Fibroblast of skin of right quadriceps (primary cell): ENCODE measurements around the gene SLC9A8.
A peak's percentile ranks its signal among the peaks of the same experiment; 100 is the strongest.
"Not testable (repeated sequence)": the region's sequence is repeated elsewhere in the genome, so short reads cannot be mapped to it uniquely, and the experiment has no call there.

Experiments used
- DNase-seq: peaks from one replicate; pipeline ENCODE4 v3.0.0-alpha.2; 2013

SLC9A8 gene

DNA sequence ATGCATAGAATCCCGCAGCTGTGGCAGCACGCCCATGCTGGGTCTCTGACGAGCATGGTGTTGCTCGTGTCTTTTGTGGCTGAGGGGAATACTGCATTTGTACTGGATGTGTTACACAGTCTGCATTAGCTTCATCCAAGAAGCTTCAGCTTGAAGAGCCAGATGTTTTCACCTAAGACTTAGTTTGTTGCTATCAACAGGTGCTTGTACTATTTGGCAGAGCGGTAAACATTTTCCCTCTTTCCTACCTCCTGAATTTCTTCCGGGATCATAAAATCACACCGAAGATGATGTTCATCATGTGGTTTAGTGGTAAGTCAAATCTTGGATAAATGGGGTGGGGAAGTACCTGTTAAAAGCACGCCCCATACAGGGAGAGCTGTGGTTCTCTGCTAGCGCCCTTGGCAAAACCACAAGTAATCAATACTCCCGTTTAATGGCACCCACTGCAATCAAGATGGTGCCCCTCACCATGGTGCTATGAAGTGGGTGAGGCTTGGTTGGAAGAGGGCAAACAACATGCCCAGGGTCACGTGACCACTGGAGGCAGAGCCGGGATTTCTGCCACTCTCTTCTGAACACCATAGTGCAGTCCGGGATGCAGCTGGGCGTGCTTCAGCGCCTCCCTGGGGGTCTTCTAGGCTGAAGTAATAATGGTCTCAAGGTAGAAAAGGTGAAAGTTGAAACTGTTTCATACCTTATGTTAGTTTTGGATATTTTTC lies 68.3 kb downstream of the SLC9A8 start:
- no peak for DNase-seq

DNA sequence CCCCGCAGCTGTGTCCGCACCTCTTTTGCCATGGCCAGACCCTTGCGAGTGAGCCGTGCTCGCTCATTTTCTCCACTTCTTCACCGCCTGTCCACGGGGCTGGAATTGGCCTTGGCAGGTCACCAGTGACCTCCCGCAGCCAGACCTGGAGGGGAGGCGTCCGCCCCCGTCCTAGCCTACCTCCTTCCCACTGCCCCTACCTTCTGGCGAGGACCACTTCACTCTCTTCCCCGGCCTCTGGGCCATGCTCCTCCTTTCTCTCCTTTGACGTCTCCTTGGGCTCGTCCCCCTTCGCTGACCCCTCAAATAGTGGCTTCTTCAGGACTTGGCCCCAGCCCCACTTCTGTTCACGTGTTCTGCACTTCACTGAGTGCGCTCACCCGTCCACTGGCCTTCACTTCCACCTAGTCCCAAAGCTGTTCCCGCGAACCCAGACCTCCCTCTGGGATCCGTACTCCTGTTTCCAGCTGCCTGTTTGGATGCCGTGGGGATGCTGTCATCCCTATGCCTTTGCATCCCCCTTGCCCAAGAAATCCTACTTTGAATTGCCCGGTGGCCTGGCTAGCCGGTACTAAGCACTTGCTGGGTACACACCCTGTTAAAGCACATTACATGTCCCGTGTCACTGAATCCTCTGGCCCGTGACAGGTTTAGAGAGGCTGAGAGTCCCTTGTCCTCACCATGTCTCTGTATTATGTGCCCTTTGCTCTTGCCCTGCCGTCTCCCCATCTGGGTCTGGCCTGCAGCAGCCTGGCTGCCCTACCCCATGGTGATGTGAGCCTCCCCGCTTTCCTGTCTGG lies 69.7 kb downstream of the SLC9A8 start:
- DNase-seq, result no peak

DNA sequence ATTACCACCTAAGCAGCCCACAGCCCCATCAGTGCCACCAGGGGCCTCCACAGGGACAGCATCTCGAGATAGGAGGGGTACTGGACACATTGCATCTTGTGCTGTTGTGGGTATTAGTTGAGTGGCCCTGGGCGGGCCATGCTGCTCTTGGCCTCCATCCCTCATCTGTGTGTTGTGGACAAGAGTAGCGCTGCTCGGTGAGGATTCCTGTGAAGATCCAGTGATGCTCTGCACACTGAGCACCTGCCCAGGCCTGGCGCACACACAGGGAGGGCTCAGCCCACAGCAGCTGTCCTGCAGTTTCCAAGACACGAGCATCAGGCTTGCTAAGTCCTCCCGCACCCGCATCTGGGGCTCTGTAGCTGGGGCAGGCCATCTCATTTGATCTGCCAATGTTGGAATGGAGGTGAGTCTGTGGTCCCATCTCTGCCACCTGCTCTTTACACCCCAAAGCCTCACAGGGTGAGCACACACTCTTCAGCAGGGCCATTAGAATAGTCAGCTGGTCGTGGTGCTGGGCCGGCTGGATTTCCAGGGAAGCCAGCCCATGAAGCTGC lies 70.7 kb downstream of the SLC9A8 start:
- no peak for DNase-seq

DNA sequence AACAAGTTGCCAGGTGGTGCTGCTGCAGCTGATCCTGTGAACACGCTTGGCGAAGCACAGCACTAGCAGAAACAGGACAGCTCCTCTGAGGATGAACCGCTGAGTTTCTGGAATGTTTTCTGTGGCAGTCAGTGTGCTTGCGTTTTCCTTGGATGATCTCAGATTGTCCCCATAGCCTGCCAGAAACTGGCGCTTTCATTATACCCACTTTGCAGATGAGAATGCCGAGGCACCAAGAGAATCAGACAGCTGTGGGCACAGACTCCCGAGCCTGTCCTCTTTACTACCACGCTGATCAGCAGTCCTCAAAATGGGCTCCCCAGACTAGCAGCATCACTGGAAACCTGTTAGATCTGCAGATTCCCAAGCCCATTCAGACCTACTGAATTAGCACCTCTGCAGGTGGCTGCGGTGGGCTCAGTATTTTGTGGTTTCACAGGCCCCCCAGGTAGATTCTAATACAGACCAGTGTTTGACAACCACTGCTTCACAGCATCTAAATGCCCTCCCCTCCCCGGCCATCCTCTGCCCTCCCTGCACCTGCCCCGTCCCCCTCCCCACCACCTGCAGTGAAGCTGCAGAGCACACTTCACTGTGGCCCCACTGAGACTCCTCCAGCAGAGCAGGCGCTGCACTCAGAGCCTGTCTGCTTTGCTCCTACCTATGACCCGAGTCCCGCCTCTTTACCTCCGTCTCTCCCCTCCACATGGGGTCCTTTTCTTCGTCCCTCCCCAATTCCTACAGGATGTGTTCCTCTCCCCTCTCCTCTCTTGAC lies 73.1 kb downstream of the SLC9A8 start:
- DNase-seq, result no peak

DNA sequence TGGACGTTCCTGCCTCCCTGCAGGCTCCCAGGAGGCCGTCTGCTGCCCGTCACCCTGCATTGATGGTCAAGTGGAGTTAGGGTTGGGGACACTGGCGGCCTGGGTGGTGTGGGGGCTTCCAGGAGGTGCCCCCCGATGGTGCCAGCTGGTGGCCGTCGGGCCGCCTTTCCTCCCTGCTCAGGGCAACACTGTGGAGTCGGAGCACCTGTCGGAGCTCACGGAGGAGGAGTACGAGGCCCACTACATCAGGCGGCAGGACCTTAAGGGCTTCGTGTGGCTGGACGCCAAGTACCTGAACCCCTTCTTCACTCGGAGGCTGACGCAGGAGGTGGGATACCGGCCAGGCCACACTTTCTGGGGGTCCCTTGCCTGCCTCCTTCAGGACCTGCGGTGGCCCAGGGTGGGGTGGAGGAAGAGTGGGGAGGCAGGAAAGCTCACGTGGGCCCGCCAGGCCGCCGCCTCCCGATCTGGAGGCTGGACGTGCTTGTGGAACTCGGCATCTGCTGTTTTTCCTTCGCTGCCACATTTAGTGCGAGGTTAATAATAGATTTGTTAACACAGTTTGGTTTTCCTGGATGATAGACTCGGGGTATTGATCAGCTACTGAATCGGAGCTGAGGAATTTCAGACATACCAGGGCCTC lies 74.1 kb downstream of the SLC9A8 start:
- DNase-seq, result no peak

DNA sequence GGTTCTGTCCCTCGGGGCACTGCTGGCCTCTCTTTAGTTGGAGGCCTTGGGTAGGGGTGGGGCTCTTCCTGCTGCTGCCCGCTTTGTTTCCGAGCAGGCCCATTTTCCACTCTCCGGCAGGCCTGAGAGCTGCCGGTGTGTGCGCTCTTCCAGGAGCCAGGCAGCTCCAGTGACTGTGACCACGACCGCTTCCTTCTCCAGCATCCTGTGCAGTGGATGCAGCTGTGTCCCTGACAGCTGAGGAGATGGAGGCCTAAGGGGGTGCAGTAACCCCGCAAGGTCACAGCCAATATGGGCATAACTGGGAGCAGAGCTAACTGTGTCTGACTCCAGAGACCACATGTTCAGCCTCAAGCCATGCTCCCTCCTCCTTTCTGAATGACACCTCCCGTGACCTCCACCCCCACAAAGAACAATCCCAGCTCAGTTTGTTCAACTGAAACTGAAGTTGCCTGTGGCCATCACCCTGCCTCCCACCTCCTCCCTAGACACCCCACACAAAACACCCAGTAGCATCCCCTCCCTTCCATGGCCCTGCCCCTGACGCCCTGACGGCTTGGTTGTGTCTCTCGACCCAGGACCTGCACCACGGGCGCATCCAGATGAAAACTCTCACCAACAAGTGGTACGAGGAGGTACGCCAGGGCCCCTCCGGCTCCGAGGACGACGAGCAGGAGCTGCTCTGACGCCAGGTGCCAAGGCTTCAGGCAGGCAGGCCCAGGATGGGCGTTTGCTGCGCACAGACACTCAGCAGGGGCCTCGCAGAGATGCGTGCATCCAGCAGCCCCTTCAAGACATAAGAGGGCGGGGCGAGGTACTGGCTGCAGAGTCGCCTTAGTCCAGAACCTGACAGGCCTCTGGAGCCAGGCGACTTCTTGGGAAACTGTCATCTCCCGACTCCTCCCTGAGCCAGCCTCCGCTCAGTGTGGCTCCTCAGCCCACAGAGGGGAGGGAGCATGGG lies 74.9 kb downstream of the SLC9A8 start:
- no peak for DNase-seq

DNA sequence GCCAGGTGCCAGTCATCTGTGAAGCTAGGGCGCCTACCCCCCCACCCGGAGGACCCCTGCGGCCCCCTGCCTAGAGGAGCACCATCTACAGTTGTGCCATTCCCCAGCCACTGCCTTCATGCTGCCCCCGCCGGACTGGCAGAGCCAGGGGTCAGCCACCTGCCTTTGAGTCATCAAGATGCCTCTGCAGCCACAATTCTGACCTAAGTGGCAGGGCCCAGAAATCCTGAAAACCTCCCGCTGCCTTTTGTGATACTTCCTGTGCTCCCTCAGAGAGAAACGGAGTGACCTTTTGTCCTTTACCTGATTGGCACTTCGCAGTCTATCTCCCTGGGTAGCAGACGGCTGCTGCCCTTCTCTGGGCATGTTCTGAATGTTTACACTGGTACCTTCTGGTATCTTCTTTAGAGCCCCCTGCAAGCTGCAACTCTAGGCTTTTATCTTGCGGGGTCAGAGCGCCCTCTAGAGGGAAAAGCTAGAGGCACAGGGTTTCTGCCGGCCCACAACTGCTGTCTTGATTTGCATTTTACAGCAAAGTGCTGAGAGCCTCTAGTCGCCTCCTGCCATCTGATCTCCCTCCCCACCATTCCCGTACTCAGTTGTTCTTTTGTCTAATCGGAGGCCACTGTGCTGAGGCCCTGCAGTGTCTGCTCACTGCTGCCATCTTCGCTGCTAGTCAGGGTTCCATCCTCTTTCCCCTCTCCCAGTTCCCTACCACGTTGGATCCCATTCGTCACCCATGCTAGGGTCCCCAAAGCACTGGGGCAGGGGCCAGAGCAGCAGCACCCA lies 75.8 kb downstream of the SLC9A8 start:
- peak; percentile 44 for DNase-seq

DNA sequence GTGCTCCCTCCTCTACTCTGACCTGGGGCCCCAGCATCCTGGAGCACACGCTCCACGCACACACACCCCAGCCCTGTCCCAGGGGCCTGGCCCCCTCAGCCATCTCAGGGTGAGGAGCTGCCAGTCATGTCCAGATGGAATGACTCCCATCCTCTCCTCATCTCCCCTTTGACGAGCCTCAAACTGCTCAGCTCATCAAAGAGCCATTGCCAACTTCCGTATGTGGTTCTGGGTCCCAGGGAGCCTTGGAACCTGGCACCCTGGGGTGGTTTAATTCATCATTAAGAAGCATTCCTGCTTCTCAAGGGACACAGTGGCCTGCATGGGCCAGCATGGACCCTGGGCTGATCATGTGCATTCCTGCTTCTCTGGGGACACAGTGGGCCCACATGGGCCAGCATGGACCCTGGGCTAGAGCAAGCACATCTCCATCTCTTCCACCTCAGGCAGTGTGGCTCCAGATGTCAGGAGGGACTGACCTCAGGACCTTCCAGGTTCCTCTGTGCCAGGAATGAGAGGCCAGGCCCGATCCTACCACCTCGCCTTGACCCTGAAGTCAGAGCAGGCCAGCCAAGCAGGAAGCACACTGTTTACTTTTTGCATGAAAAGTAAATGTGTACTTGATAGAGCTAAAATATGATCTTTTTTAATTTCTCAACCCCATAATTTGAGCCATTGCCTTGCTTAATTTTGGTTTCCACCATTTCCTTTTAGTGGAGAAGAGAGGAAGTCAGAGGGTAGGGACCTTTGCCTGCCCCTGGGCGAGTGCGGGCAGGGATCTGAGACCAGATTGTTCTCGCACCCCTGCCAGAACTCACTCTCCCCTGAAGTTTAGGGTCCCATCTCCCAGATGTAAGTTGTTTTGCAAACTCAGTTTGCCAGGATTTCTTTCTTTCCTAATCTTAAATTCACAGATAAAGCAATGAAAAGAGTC lies 76.6 kb downstream of the SLC9A8 start:
- DNase-seq, result no peak

DNA sequence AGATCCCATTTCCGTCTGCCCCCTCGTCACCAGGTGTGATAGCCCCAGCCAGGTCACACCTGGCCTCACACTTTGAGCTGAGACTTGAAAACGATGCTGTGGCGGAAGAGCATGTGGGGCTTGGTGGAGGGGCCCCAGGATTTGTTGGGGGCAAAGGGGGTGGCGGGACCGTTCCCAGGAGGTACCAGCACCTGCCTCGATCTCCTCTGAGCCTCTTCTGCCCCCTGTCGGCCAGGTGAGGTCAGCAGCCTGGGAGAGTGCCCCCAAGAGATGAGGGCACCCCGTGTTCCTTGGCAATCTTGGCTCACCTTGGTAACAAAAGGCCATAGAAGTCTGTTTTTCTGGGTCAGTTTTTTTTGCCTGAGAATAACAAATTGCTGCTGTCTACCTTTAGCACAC lies 77.3 kb downstream of the SLC9A8 start:
- no peak for DNase-seq

DNA sequence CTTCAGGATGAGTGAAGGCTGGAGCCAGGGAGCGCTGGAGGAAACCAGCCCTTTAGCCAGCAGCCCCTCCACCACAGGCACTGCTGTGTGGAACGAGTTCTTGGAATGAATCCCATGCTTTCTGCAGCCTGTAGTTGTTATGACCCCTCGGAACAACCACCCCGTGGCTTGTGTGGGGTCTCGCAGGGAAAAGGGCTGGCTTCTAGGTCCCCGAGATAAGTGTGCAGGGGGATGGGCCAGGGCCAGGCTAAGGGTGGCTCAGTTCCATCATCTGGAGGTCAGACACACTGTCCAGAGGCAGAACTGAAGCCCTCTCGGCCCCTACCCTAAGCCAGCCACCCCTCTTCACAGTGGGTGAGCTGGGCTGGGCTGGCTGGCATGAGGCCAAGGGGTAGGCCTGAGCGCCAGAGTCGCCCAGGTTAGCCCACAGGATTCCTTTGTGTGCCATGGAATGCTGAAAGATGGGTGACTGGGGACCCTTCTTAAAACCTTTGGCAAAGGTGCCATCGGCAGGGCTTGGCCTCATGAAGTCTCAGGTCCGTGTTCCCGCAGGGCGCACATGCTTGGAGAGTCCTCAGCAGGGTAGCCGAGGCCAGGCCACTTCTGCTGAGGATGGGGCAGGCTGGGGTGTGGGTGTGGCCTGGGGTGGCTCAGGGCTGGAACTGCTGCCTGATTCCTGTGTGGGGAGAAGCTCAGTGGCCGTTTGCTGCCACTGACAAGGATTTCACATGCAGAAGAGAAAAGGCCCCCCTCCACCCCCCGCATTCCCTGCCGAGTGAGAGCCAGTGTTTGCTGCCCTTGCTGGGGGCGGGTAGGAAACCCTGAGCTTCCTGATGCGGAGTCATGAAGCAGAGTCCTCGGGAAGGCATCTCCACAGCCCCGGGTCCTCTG lies 78.1 kb downstream of the SLC9A8 start:
- DNase-seq, result peak; percentile 23

DNA sequence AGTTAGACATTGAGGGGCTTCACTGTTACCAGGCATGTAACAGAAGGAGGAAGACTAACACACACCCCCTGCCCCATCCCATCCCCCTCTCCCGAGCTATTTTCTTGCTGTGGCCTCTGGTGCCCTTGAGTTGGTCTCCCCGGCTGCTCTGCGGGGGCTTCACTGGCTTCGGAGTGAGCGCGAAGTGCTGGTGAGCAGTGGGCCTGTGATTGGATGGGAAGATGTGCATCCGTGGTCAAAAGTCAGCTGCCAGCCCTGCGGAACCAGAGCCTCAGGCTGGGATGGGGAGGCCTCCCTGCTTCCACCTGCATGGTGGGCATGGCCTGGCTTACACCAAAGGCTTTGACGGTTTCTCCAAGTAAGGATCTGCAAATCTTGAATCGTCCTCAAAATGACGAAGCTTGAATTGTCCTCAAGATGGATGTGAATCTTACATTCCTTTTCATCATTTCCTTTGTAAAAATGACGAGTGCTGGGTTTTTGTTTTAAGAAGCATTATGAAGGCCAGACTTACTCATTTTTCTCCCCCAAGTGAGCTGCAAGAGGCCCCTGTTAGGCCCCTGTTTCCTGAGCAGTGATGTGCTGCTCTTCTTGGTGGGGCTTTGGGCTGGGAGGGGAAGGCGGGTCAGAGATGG lies 79.0 kb downstream of the SLC9A8 start:
- DNase-seq, result peak; percentile 44

DNA sequence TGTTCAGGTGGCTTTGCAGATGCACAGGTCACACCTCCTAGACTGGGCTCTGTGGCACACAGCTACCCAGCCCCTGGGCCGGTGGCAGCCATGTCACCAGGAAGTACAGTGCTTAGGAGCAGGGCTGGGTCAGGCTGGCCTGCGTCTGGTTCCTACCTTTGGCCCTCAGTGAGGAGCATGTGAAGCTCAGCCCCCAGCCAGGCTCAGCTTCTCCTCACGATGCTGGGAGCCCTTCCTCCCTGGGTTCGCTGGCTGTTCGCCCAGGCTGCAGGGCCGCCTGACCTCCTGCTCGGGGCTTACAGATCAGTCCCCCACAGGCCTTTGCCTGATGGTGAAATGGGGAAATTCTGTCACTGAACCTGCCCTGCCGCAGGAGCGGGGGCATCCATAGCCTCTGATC lies 79.6 kb downstream of the SLC9A8 start:
- no peak for DNase-seq

DNA sequence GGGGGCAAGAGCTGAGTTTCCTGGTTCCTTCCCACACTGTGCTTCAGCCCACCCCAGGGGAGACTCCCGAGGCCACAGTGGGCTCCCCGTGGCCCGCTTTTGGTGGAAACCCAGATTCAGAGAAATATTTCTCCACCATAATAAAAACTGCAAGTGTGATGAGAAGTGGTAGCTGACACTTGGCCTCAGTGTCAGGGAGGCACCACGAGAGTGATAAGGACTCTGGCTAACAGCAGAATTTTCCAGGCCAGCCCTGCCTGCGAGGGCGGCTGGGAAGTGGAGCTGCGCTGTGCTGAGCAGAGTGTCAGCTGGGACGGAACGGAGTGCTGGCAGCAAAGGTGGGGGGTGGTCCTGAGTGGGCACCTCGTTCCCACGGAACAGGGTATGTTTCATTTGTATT lies 80.2 kb downstream of the SLC9A8 start:
- no peak for DNase-seq

DNA sequence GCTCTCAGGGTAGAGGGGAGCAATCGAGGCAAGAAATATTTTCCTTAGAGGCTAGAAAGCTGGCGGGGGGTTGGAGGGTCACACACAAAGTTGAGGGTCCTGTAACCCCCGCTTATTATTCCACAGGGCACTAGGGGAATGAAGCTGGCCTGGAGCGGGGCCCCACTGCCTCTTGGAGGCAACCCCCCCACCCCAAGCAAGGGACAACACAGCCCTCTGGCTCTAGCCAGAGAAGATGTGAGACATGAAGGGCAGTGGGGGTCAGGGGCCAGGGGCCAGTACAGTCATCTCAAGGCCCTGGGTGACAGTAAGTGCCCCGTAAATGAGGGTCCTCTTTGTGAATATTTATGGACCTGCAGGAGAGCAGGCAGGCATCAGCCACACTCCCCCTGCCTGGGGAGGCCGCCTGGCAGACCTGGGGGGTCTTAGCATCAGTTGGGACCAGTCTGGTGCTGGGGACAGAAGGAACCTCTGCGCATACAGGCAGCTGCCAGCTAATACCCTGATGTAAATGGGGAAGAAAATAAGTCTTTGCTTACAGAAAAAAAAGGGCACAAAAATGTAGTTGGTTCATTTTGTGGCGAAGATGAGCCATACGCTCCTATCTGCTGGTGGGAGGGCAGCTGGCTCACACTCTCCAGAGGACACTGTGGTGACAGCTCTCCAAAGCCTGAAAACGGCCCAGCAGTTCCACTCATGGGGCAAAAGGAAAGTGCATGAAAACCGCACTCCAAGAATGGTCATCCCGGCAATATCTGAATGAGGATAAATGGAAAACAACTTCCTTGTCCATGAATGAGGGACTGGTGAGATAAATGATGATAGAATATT lies 80.8 kb downstream of the SLC9A8 start:
- DNase-seq, result no peak

DNA sequence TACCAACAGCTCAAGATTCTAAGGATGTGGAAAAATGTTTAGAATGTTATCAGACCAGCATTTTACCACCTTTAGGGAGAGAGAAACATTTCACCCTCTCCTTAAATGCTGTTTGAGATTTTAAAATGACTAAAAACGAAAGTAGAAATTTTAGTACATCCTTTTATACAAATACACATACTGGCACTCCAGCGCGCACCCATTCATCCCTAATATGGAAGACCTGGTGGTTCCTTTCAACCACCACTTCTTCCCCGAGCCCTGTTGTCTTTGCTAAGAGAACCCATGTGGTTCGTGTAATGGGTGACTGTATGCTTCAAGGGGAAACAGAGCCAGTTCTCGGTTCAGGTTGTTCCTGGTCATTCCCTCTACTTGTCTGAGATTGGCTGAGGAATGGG lies 81.4 kb downstream of the SLC9A8 start:
- no peak for DNase-seq

DNA sequence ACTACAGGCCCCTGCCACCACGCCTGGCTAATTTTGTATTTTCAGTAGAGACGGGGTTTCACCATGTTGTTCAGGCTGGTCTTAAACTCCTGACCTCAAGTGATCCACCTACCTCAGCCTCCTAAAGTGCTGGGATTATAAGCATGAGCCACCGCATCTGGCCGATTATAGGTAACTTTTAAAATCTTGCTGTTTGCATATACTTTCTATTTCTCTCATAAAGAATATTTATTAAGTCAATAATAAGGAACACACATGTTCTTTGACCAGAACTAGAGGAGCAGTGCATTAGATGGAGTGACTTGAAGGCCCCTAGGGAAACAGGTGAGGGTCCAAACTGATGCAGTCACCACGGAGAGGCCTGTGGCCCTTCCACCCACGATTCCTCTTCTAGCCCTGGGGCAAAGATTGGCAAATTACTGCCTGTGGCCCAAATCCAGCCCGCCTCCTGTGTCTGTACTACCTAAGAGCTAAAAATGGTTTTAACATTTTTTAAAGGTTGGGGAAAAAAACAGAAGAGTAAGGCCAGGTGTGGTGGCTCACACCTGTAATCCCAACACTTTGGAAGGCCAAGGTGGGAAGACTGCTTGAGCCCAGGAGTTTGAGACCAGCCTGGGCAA lies 83.0 kb downstream of the SLC9A8 start:
- DNase-seq, result not testable (repeated sequence)

DNA sequence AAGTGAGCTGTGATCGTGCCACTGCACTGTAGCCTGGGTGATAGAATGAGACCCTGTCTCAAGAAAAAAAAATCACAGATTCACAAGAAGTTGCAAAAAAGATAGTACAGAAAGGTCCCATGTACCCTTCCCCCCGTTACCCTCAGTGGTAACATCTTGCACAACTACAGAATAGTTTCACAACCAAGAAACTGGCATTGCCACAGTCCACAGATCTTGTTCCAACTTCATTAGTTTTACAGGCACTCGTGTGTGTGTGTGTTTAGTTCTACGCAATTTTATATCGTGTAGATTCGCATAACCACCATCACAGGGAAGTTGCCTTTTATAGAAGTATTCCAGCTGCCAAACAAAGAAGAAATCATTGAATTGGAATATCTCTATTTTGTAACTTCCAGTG lies 83.6 kb downstream of the SLC9A8 start:
- DNase-seq, result no peak
